WTC11 (cell line): ENCODE results near the gene PLEKHM1. TPM values are rescaled to one million over a fixed set of nuclear protein-coding genes. Genes with fewer than 3 reads are reported as not detected.
"Not testable (repeated sequence)": the region's sequence is repeated elsewhere in the genome, so short reads cannot be mapped to it uniquely, and the experiment has no call there.

Source experiments
- ATAC-seq: fragments of 200-7000 bp; cut with Tn5 transposase; 2 replicates; pipeline ENCODE4 v1.10.0; 2021; ENCODE audit warnings: mild to moderate bottlenecking, moderate library complexity
- CTCF ChIA-PET: fragments of 300-600 bp; sonication (Branson Sonifier 250); formaldehyde crosslinking; loops from one replicate; lab custom pipeline; 2021; ENCODE audit warnings: antibody characterized with exemption; lab: Charles Lee
- POLR2A ChIA-PET: fragments of 350-600 bp; sonication (Branson Sonifier 250); formaldehyde crosslinking; loops from one replicate; lab custom pipeline; 2021; ENCODE audit warnings: antibody characterized with exemption; lab: Charles Lee
- DNase-seq: peaks from one replicate; pipeline ENCODE4 v3.0.0; 2021; ENCODE audit warnings: low spot score
- H3K27ac Mint-ChIP-seq: 2 replicates; pipeline ENCODE4 v1.8.0; 2021; ENCODE audit warnings: mixed read lengths
- H3K27me3 Mint-ChIP-seq: 2 replicates; pipeline ENCODE4 v1.8.0; 2021; ENCODE audit warnings: low read depth, mild to moderate bottlenecking, moderate library complexity, mixed read lengths
- H3K36me3 Mint-ChIP-seq: 2 replicates; pipeline ENCODE4 v1.8.0; 2021; ENCODE audit warnings: mixed read lengths
- H3K4me1 Mint-ChIP-seq: 2 replicates; pipeline ENCODE4 v1.8.0; 2022; ENCODE audit warnings: mixed read lengths
- H3K4me3 Mint-ChIP-seq: 2 replicates; pipeline ENCODE4 v1.8.0; 2021; ENCODE audit warnings: mild to moderate bottlenecking, moderate library complexity, mixed read lengths
- H3K9me3 Mint-ChIP-seq: 2 replicates; pipeline ENCODE4 v1.8.0; 2021; ENCODE audit warnings: mixed read lengths
- IRF2 ChIP-seq: sonication (generic); formaldehyde crosslinking; IDR thresholded peaks from 2 replicates; pipeline ENCODE4 v1.8.0; 2022; ENCODE audit warnings: low read depth, missing genetic modification reagents, borderline replicate concordance
- JAZF1 ChIP-seq: fragments of 250-450 bp; sonication (Bioruptor Pico); IDR thresholded peaks from 2 replicates; pipeline ENCODE4 v1.9.0; 2021; ENCODE audit warnings: moderate library complexity, mild to moderate bottlenecking, inconsistent platforms
- KAT7 ChIP-seq: sonication (generic); formaldehyde crosslinking; IDR thresholded peaks from 2 replicates; pipeline ENCODE4 v1.8.1; 2023; ENCODE audit warnings: missing genetic modification reagents, mild to moderate bottlenecking, borderline replicate concordance
- SMAD4 ChIP-seq: sonication (generic); formaldehyde crosslinking; IDR thresholded peaks from 2 replicates; pipeline ENCODE4 v1.8.0; 2022; ENCODE audit warnings: mild to moderate bottlenecking, missing genetic modification reagents
- TCF7 ChIP-seq: sonication (generic); formaldehyde crosslinking; IDR thresholded peaks from 2 replicates; pipeline ENCODE4 v1.8.0; 2022; ENCODE audit warnings: mild to moderate bottlenecking, low read depth, missing genetic modification reagents, moderate library complexity
- TEAD1 ChIP-seq: sonication (generic); formaldehyde crosslinking; IDR thresholded peaks from 2 replicates; pipeline ENCODE4 v1.8.0; 2022; ENCODE audit warnings: mild to moderate bottlenecking, missing genetic modification reagents
- ZNF317 ChIP-seq: sonication (generic); formaldehyde crosslinking; IDR thresholded peaks from 2 replicates; pipeline ENCODE4 v1.8.1; 2023; ENCODE audit warnings: low read depth, mild to moderate bottlenecking, moderate library complexity, missing genetic modification reagents, borderline replicate concordance
- total RNA-seq: library from RNA; stranded (reverse); gene quantifications from 3 replicates; pipeline ENCODE4 v1.2.3, GENCODE V29; 2021
- TF ChIP-seq, protein P1 (sequence below): sonication (generic); formaldehyde crosslinking; IDR thresholded peaks from 2 replicates; pipeline ENCODE4 v1.8.1; 2023; ENCODE audit warnings: mild to moderate bottlenecking, missing genetic modification reagents
- TF ChIP-seq, protein P2 (sequence below): sonication (generic); formaldehyde crosslinking; IDR thresholded peaks from 2 replicates; pipeline ENCODE4 v1.8.1; 2022; ENCODE audit warnings: missing genetic modification reagents, borderline replicate concordance
- TF ChIP-seq, protein P3 (sequence below): sonication (generic); formaldehyde crosslinking; IDR thresholded peaks from 2 replicates; pipeline ENCODE4 v1.8.0; 2022; ENCODE audit warnings: mild to moderate bottlenecking, missing genetic modification reagents
- TF ChIP-seq, protein P4 (sequence below): sonication (generic); formaldehyde crosslinking; IDR thresholded peaks from 2 replicates; pipeline ENCODE4 v1.8.1; 2023; ENCODE audit warnings: mild to moderate bottlenecking, moderate library complexity, missing genetic modification reagents
- TF ChIP-seq, protein P5 (sequence below): sonication (generic); formaldehyde crosslinking; IDR thresholded peaks from 2 replicates; pipeline ENCODE4 v1.8.0; 2023; ENCODE audit warnings: mild to moderate bottlenecking, missing genetic modification reagents
- TF ChIP-seq, protein P6 (sequence below): fragments of 250-450 bp; sonication (Bioruptor Pico); conservative IDR thresholded peaks from 2 replicates; pipeline ENCODE4 v1.9.0; 2021; ENCODE audit warnings: mild to moderate bottlenecking

PLEKHM1 gene
- total RNA-seq, 1 experiment from 2014 or later: 19.6 TPM

DNA sequence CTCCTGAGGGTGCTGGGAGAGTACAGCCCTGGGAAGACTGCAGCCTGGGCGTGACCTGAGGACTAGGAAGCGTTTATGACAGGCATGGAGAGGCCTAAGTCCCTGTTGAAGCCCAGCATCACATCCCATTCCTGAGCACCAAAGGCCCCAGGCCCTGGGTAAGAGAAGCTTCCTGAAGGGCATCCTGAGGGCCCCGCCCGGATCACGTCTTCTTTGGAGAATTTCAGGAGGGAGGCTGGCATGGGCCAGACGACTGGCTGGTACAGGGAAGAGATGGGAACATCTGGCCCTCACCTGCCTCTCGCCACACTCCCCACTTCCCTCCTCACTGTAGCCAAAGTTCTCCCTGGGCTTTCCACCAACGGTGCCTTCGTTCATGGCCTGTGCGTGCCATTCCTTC is 46.2 kb downstream of the PLEKHM1 start:
- H3K36me3 Mint-ChIP-seq, POLR2A ChIA-PET, CTCF ChIA-PET, H3K27ac Mint-ChIP-seq, DNase-seq, H3K9me3 Mint-ChIP-seq, ATAC-seq, H3K27me3 Mint-ChIP-seq, H3K4me3 Mint-ChIP-seq: not testable (repeated sequence)
- peaks cover 11% of the 10 kb centered on the region for H3K4me1 Mint-ChIP-seq

DNA sequence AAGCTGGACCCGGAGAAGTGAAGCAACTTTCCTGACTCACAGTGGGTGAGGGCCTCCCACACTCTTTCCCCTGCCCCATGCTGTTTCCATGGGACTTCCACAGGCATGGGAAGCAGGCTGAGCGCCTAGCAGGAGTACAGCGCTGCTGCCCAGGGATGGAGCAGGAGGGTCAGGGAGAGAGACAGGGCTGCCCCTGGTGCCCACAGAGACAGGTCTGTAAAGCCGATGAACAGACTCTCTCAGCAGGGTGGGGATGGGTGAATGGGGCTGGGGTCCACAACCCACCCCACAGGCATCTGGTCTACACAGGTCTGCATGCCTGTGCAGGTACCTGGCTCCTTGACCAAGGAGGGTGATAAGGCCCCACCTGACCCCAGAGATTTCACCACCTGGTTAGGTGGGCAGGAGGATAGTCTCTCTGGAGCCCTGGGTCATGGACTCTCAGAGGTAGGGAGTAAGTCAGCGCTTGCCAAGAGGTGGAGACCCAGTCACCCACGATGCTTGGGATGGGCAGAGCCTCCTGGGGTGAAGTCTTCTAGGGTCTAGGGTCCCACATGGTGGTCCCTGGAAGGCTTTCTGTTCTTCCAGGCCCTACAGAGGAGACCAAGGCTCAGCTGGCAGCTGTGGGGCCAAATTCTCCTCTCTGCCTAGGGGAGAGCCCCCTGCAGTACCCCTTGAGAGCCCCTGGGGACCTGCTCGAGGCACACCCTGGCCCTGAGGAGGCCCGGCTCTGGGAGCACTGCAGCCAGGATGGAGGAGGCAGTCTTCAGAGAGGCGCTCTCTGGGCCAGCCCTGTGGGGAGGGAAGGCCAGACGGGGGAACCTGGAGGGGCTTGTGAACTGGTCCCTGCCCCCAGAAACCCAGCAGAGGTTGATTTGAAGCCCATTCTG is 46.9 kb downstream of the PLEKHM1 start:
- DNase-seq, CTCF ChIA-PET, H3K4me3 Mint-ChIP-seq: not testable (repeated sequence)

DNA sequence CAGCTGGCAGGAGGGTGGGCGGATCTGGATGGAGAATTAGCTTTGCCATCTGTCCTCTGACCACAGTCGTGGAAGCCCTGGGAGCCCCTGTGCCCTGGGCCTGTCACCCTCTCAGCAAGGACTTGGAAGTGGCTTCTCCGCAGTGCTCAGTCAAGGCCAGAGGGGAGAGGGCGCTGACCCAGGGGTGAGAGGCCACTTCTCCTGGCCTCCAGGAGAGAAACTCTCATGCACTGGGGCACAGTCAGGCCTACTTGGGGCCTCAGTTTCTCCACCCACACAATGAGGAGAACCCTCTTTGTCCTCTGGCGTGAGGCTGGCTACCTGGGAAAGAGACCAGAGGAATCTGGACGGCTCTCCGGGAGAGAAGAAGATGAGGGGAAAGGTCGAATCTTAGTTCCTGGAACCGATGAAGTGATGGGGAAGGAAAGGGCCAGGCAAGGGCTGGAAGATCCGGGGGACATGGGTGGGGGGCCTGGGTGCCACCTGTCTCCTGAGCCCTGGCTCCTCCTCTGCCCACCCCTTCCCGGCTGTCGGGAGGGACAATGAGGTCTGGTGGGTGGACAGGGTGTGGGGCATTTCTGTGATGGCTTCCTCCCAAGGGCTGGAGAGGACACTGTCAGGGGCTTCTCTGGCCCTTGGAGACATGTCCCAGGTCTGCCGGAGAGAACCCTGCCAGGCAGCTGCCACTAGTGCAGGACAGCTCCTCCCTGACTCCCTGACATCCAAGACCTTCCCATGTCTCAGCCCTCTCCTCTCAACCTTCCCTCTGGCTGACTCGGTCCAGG is 48.8 kb downstream of the PLEKHM1 start:
- POLR2A ChIA-PET: no interaction called here
- TF ChIP-seq, protein P1, sequence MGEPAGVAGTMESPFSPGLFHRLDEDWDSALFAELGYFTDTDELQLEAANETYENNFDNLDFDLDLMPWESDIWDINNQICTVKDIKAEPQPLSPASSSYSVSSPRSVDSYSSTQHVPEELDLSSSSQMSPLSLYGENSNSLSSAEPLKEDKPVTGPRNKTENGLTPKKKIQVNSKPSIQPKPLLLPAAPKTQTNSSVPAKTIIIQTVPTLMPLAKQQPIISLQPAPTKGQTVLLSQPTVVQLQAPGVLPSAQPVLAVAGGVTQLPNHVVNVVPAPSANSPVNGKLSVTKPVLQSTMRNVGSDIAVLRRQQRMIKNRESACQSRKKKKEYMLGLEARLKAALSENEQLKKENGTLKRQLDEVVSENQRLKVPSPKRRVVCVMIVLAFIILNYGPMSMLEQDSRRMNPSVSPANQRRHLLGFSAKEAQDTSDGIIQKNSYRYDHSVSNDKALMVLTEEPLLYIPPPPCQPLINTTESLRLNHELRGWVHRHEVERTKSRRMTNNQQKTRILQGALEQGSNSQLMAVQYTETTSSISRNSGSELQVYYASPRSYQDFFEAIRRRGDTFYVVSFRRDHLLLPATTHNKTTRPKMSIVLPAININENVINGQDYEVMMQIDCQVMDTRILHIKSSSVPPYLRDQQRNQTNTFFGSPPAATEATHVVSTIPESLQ (CRISPR knock-in tag): no peak
- TF ChIP-seq TCF7 (CRISPR knock-in tag) (no peak), TEAD1 (no peak), SMAD4 (CRISPR knock-in tag) (no peak), ZNF317 (CRISPR knock-in tag) (no peak), IRF2 (CRISPR knock-in tag) (no peak), JAZF1 (CRISPR knock-in tag) (no peak), KAT7 (CRISPR knock-in tag) (no peak)
- TF ChIP-seq, protein P2, sequence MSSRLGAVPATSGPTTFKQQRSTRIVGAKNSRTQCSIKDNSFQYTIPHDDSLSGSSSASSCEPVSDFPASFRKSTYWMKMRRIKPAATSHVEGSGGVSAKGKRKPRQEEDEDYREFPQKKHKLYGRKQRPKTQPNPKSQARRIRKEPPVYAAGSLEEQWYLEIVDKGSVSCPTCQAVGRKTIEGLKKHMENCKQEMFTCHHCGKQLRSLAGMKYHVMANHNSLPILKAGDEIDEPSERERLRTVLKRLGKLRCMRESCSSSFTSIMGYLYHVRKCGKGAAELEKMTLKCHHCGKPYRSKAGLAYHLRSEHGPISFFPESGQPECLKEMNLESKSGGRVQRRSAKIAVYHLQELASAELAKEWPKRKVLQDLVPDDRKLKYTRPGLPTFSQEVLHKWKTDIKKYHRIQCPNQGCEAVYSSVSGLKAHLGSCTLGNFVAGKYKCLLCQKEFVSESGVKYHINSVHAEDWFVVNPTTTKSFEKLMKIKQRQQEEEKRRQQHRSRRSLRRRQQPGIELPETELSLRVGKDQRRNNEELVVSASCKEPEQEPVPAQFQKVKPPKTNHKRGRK (CRISPR knock-in tag): no peak
- TF ChIP-seq, protein P3, sequence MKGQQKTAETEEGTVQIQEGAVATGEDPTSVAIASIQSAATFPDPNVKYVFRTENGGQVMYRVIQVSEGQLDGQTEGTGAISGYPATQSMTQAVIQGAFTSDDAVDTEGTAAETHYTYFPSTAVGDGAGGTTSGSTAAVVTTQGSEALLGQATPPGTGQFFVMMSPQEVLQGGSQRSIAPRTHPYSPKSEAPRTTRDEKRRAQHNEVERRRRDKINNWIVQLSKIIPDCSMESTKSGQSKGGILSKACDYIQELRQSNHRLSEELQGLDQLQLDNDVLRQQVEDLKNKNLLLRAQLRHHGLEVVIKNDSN (CRISPR knock-in tag): no peak
- TF ChIP-seq, protein P4, sequence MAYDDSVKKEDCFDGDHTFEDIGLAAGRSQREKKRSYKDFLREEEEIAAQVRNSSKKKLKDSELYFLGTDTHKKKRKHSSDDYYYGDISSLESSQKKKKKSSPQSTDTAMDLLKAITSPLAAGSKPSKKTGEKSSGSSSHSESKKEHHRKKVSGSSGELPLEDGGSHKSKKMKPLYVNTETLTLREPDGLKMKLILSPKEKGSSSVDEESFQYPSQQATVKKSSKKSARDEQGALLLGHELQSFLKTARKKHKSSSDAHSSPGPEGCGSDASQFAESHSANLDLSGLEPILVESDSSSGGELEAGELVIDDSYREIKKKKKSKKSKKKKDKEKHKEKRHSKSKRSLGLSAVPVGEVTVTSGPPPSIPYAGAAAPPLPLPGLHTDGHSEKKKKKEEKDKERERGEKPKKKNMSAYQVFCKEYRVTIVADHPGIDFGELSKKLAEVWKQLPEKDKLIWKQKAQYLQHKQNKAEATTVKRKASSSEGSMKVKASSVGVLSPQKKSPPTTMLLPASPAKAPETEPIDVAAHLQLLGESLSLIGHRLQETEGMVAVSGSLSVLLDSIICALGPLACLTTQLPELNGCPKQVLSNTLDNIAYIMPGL (CRISPR knock-in tag): no peak
- TF ChIP-seq, protein P5, sequence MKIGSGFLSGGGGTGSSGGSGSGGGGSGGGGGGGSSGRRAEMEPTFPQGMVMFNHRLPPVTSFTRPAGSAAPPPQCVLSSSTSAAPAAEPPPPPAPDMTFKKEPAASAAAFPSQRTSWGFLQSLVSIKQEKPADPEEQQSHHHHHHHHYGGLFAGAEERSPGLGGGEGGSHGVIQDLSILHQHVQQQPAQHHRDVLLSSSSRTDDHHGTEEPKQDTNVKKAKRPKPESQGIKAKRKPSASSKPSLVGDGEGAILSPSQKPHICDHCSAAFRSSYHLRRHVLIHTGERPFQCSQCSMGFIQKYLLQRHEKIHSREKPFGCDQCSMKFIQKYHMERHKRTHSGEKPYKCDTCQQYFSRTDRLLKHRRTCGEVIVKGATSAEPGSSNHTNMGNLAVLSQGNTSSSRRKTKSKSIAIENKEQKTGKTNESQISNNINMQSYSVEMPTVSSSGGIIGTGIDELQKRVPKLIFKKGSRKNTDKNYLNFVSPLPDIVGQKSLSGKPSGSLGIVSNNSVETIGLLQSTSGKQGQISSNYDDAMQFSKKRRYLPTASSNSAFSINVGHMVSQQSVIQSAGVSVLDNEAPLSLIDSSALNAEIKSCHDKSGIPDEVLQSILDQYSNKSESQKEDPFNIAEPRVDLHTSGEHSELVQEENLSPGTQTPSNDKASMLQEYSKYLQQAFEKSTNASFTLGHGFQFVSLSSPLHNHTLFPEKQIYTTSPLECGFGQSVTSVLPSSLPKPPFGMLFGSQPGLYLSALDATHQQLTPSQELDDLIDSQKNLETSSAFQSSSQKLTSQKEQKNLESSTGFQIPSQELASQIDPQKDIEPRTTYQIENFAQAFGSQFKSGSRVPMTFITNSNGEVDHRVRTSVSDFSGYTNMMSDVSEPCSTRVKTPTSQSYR (CRISPR knock-in tag): no peak
- TF ChIP-seq, protein P6, sequence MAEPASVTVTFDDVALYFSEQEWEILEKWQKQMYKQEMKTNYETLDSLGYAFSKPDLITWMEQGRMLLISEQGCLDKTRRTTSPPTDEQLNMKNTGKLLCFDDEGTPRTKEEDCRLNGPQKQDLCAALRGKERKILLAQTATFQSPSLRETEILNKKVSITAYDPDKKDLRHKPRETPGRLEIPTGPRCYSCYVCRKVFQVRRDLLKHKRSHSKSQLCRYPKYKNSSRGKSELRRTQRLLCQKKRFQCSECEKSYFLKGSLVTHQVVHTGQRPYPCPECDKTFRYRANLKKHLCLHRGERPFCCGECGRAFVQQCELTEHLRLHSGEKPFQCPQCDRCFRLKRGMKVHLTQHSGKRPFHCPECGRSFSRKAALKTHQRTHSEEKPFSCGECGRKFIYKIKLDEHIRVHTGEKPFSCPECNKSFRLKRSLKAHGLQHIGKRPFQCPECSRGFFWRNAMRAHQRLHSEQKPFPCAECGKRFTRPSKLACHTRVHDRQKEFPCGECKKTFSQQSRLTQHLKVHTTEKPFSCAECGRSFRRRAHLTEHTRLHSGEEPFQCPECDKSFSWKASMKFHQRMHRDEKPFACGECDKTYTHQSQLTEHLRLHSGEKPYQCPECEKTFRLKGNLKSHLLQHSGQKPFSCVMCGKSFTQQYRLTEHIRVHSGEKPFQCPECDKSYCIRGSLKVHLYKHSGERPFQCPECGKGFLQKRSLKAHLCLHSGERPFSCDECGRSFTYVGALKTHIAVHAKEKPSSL (CRISPR knock-in tag): no peak
- TF ChIP-seq, all 79 proteins: peak for 0

More for the DNA sequence above, 46.9 kb downstream of the PLEKHM1 start:
- H3K36me3 Mint-ChIP-seq, H3K27ac Mint-ChIP-seq, POLR2A ChIA-PET, H3K9me3 Mint-ChIP-seq, H3K27me3 Mint-ChIP-seq: not testable (repeated sequence)
- peaks cover 11% of the 10 kb centered on the region for H3K4me1 Mint-ChIP-seq
- ATAC-seq: peak; percentile 34

More for the DNA sequence above, 48.8 kb downstream of the PLEKHM1 start:
- Mint-ChIP-seq H3K36me3 (no peaks in the 10 kb centered on the region; the same call in 1 of the 2 replicates), H3K27ac (no peak overlapping the region), H3K9me3 (no peaks in the 10 kb centered on the region), H3K4me1 (peaks cover 21% of the 10 kb centered on the region), H3K4me3 (no peak overlapping the region), H3K27me3 (no peaks in the 10 kb centered on the region; the same call in 1 of the 2 replicates)
- CTCF ChIA-PET: interaction anchor here (1.3 kb wide), 1 partner anchor 16 kb away, joined by 3 read pairs; no protein-coding TSS in a partner anchor
- no peak for ATAC-seq
- no peak for DNase-seq
